GM13977 (cell line): ENCODE results near the gene VMP1.
A peak's percentile ranks its signal among the peaks of the same experiment; 100 is the strongest.
"Not testable (repeated sequence)": the region's sequence is repeated elsewhere in the genome, so short reads cannot be mapped to it uniquely, and the experiment has no call there.

Experiments
- DNase-seq: peaks from one replicate; pipeline ENCODE4 v3.0.0; 2012; ENCODE audit warnings: low spot score
- in situ Hi-C: fragments of 300-500 bp; cut with MboI; formaldehyde crosslinking; loops from one replicate; pipeline ENCODE4 v1.12.0; 2022; ENCODE audit warnings: low sequenced_read_pairs, low pct_unique_long_range_greater_than_20kb, mixed read lengths, inconsistent platforms; ENCODE audit not compliant: unreplicated experiment
- TF ChIP-seq, protein P1 (sequence below): IDR thresholded peaks from 2 replicates; pipeline ENCODE4 v1.5.1; 2012; ENCODE audit warnings: mild to moderate bottlenecking, control low read depth; ENCODE audit not compliant: insufficient read depth; ENCODE audit errors: extremely low read depth, missing control alignments

The VMP1 gene

DNA sequence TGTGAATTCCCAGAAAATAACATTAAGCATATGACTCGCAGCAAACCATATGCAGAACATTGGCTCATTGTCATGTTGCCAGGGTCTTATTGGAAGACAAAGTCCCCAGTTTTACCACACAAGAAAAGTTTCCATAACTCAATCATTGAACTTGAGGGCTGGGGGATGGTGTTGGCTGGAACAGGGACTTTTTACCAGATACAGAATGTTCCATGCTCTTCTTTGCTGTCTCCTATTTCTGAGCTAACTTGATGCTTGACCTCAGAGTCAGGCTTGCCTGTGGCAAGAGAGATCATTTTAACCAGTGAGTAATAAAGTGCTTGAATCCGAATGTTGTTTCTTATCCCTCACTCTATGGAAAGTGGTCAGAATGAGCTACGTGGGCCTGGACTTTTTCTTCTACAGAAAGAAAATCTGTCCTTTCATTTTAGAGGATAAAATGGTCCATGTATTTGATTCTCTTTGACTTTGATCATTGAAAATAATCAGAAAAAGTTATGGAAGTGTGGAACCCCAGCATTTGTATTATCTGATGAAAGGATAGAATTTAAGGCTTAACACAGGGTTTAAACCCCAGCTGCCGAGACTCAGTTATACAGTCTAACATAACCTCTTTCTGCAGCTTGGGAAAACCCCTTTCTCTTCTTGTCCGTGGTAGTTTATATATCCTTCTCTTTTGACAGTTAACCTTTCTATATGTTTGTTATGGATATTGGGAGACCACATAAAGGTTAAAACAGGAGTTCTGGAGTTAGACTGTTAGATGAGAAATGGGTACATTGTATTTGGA, 118.3 kb downstream of the VMP1 start:
- in situ Hi-C loops = no loop called here
- DNase-seq = no peak
- TF ChIP-seq, protein P1, sequence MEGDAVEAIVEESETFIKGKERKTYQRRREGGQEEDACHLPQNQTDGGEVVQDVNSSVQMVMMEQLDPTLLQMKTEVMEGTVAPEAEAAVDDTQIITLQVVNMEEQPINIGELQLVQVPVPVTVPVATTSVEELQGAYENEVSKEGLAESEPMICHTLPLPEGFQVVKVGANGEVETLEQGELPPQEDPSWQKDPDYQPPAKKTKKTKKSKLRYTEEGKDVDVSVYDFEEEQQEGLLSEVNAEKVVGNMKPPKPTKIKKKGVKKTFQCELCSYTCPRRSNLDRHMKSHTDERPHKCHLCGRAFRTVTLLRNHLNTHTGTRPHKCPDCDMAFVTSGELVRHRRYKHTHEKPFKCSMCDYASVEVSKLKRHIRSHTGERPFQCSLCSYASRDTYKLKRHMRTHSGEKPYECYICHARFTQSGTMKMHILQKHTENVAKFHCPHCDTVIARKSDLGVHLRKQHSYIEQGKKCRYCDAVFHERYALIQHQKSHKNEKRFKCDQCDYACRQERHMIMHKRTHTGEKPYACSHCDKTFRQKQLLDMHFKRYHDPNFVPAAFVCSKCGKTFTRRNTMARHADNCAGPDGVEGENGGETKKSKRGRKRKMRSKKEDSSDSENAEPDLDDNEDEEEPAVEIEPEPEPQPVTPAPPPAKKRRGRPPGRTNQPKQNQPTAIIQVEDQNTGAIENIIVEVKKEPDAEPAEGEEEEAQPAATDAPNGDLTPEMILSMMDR = no peak

DNA sequence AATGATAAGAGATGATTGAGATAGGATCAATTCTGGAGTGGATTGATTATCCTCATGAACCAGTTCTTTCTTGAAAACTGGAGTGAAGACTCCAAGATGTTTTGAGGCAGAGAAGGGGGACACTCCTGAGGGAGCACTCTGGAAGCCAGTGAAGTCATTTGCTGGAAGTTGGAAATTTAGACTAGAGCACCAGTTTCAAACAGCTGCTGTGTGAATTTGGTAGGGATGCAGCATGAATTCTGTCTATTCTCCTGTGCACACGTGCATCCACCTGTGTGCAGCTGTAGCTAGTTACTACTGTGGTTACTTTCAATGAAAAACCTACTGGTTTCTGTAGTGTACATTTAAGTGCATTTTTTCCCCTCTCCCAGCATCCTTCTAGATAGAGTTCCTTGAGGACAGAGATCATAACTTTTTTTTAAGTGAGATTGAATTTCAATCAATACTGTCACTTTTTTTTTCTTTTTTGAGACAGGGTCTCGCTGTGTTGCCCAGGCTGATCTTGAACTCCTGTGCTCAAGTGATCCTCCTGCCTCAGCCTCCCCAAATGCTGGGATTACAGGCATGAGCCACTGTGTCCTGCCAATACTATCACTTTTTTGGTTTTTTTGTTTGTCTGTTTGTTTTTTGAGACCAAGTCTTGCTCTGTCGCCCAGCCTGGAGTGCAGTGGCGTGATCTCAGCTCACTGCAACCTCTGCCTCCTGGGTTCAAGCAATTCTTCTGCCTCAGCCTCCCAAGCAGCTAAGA, 119.4 kb downstream of the VMP1 start:
- TF ChIP-seq, protein P1 = no peak
- DNase-seq = no peak
- in situ Hi-C loops = no loop called here

DNA sequence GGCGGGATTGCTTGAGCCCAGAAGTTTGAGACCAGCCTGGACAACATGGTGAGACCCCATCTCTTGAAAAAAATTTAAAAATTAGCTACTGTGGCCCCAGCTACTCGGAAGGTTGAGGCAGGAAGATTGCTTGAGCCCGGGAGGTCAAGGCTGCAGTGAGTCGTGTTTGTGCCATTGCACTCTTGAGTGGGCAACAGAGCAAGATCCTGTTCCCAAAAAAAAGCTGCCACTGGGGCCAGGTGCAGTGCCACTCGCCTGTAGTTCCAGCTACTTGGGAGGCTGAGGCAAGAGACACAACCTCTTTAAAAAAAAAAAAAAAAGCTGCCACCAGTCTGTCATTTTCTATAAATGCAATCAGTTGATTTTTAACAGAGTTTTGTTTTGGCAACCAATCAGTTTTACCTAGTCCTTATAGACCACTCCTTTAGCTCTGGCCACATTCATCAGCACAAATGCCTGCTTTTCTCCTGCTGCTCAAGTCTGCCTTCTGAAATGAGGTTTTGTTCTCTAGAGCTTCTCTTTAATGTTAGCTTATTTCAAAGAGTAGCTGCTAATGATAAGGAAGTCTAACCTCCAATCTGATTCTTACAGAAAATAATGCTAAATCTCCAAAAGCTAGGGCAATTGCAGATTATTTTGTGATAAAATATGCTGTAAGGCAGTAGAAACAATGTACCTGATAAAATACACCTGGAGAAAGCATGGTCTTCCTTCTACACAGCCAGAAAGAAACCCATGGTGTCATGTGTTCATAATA, 120.4 kb downstream of the VMP1 start:
- DNase-seq = no peak
- TF ChIP-seq, protein P1 = no peak
- in situ Hi-C loops = no loop called here

DNA sequence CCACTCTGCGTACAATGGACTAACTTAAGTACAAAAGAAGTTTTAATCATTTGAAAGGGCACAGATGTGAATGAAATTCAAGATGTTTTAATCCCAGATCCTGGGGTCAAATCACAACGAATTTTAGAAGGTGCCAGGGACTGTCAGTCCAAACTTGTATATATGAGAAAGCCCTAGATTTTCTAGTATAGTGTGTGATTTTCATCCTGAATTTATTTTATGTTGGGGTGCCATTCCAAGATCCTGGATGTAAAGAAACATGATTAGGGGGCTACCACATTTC, 121.0 kb downstream of the VMP1 start:
- in situ Hi-C loops = no loop called here
- no peak for DNase-seq

DNA sequence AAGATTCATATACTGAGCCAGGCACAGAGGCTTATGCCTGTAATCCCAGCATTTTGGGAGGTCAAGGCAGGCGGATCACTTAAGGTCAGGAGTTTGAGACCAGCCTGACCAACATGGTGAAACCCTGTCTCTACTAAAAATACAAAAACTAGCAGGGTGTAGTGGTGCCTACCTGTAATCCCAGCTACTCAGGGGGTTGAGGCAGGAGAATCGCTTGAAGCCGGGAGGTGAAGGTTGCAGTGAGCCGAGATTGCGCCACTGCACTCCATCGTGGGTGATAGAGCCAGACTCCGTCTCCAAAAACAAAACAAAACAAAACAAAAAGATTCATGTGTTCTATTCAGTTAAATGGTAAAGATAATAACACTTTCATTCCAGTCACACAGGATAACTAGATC, 121.4 kb downstream of the VMP1 start:
- DNase-seq, in situ Hi-C loops: not testable (repeated sequence)

More for the DNA sequence above, 121.0 kb downstream of the VMP1 start:
- TF ChIP-seq, protein P1 = no peak

DNA sequence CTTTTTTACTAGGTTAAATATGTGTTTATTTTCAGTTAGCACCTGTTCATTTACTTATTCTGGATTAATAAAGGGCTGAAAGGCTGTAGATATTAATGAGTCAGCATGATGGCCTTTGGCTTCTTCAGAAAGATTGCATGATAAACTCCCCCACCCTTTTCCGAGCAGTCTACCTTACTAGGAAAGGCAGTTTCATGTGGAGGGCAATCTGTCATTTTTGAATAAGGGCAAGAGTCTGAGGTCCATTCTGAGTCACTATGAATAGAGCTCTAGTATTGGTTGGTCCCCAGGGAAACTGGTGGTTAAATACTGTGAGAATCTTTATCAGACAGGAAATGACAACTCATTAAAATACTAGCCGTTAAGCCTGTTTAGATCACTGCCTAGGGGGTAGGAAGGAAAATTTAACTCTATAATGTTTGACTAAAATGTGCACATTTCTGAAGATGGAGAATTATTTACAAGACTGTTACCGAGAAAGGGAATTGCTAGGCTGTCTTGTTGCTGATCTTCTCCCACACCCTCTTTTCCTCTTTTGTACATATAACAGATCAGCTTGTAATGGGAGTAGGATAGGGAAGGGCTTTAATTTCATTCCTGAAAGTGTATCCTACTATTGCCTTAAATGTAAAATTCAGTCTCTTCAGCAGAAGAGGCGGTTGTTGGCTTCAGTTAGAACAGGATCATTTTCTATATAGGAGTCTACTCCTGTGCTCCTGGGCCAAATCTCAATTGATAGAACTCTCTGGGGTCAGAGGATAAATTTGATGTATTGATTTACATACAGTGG, 122.0 kb downstream of the VMP1 start:
- TF ChIP-seq, protein P1 = no peak
- in situ Hi-C loops = no loop called here
- peak; percentile 59 for DNase-seq
